ENCODE measurements around the gene PLK5.
"Not testable (repeated sequence)": the region's sequence is repeated elsewhere in the genome, so short reads cannot be mapped to it uniquely, and the experiment has no call there.

Gene PLK5

DNA sequence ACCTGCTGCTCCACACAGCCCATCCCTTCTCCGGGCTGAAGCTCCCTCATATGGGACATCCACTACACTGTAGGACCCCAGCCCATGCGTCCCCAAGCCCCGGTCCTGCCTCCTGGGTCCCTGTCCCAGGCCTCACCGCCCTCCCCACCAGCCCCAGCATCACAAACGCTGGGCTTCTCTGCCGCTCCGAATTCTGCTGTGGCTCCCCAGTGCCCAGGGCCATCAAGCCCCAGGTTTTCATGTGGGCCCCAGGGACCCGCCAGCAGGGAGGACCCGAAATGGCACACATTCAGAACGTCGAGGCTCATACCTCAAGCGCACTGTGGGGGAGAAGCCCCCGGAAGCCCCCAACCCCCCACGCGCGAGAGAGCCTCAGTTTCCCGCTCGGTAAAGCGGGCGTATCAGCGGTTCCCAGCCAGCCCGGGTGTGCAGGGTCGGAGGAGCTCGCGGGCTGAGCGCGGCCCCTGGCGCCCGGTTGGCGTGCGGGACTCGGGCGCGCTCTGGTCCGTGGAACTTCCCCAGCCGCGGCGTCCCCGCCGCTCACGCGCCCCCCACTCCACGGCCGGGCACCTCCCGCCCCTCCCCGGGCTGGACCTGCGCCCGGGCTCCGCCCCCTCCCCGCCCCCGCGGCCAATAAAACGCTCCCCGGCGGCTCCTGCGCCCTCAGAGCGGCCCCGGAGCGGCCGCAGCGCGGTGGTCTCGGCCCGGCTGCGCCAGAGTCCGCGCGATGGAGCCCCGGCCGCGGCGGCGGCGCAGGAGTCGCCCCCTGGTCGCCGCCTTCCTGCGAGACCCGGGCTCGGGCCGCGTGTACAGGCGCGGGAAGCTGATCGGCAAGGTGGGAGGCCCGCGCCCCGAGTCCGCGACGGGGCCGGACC lies at the start of gene PLK5:
TSS of gene PLK5 (plus strand) at position 666 of the 875 bp plus-strand sequence. CDS start 2,920 bp downstream, outside the sequence.
- DNase-seq (ENCODE audit: low spot score) = no peak

DNA sequence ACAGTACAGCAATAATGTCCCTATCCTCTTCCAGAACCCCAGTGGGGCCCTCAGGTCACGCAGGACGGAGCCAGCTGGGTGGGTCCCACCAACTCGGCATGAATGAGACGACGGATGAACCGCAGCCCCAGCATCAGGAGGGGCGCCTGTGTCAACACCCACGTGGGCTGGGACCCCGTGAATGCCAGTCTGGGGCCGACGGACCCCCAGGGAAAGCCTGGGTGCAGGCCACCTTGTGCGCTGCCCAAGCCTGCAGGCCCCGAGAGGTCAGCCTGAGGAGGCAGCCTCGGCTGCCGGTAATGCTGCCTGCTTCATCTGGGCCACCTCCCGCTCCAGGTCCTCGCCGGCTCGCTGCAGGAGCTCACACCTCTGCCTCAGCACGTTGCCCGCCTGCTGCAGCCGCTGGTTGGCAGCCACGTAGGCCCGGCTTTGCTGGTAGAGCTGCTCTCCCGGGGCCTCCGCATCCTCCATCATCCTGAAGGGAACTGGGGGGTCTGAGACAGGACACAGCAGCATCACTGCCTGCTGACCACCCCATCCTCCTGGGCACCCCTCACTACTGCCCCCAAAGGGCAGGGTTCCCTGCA lies 49.0 kb upstream of the PLK5 start:
- DNase-seq (ENCODE audit: low spot score) = no peak

DNA sequence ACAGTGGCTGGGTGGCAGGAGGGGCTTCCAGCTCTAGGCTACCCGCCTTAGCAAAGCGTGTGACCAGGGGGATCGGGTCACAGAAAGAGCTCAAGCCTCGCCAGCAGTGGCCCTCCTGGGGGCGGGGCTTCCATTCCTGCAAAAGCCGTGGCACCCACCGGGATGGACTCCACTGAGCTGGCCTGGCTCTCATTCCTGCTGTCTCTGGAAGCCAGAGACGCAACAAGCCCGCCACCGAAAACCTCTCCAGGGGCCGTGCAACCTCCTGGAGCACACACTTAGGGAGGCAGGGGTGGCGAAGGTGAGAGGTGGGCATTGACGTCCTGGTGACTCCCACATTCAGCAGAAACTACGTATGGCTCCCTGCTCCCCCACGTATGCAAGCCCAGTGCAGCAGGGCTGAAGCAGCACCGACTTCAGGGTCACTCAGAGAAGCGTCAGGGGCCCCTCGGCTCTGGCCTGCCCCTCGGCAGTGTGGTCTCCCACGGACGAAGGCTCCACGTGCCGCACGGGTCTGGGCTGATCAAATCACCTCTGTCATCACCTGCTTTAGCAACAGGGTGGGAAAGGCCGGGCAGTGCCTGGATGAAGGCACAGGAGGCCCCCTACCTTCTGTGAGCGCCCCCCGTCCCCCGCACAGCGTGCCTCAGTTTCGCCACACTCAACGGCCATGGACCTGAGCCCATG lies 48.0 kb upstream of the PLK5 start:
- no peak for DNase-seq (ENCODE audit: low spot score)

DNA sequence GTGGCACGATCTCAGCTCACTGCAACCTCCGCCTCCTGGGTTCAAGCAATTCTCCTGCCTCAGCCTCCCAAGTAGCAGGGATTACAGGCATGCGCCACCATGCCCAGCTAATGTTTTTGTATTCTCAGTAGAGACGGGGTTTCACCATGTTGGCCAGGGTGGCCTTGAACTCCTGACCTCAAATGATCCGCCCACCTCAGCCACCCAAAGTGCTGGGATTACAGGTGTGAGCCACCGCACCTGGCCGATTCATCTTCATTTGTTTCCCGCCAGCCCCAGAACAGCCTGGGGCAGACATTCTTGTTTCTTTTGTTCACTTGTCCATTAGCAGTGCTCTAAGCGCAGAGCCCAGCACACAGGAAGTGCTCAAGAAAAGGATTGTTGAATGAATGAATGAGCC lies 46.8 kb upstream of the PLK5 start:
- not testable (repeated sequence) for DNase-seq (ENCODE audit: low spot score)

DNA sequence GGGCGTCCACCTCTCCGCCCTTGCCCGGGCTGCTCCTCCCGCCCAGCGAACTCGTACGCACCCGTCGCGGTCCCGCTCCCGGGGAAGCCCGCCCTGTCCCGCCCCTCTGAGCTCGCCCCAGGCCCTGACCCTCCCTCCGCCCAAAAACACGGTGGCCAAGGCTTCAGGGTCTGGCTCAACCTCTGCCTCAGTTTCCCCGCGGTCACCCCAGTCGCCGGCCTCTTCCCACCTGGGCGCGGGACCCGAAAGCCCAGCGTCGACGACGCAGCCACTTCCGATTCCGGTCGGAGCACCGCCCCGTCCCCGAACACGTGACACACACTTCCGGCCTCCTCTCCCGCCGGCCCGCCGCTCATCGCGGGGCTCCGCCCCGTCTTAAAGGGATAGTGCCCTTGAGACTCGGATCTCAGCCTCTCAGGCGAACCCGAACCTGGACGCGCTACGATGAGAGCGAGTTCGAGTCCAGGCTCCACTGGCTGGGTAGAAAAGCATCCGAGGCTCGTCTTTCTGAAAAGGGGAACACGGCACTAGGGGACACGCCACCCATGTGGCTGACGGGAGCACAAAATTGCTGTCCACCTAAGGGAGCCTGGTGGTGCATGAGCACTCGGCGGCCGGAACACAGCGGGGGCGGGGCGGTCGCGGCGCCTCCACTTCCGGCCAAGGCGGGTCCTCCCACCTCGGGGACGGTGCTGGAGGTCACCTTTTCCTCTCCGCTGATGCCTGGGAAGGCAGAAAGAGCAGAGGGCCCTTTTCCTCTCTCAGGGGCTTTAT lies 44.8 kb upstream of the PLK5 start, which contains the start of gene C19orf25:
TSS of gene C19orf25 (minus strand) at position 282 of the 774 bp plus-strand sequence. CDS start 312 bp downstream, outside the sequence.
- peak; percentile 96 for DNase-seq (ENCODE audit: low spot score)

GRCh38 chr19:1481224-1481892 lies 42.5 kb upstream of the PLK5 start:
- no peak for DNase-seq (ENCODE audit: low spot score)

- no peak for DNase-seq (ENCODE audit: low spot score)
Measured at GRCh38 chr19:1481893-1482360, 42.0 kb upstream of the PLK5 start.

GRCh38 chr19:1482361-1483130 lies 41.3 kb upstream of the PLK5 start:
- no peak for DNase-seq (ENCODE audit: low spot score)

DNA sequence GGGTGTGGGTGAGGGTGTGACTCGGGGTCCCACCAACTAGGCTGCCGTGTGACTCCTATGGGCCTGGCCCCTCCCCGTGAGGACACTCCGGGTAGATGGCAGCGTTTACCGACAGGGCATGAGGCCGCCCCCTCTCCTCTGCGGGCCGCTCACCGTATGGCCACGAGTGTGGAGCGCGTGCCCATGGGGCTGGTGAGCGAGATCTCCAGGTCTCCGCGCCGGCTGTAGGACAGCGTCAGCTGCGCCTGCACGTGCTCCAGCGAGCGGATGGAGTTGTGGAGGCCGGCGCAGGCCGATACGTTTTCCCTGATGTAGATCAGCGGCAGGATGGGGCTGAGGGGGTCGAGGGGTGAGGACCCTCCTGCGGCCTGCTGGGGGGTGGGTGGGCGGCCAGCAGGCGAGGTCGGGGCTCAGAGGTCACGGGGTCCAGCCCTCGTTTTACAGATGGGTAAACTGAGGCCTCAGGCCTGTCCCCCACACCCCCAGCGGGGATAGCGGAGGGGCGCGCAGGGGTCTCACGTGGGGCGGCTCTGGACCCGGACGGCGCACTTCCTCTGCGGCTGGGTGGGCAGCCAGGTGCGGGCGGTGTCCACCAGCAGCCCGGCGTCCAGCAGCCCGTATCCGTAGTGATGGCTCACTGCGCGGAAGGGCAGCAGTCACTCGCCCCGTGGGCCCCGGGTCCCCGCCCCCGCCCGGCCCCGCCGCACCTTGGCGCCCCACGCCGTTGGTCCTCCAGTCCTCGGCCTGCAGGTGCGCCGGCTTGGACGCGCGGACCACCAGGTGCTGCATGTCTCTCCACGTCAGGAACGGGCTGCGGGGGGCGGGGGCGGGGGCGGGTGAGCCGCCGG lies 40.5 kb upstream of the PLK5 start:
- DNase-seq (ENCODE audit: low spot score) = no peak

DNA sequence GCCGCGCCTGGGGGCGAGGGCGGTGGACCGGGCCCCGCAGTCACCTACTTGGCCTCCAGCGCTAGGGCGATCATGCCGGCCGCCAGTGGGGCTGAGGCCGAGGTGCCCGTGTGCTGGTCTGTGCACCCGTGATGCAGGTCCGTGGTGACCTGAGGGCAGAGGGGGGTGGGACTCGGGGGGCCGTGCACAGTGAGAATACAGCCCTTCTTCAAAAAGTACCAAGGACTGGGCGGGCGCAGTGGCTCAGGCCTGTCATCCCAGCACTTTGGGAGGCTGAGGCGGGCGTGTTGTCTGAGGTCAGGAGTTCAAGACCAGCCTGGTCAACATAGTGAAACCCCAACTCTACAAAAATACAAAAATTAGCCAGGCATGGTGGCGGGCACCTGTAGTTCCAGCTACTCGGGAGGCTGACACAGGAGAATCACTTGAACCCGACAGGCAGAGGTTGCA lies 39.9 kb upstream of the PLK5 start:
- DNase-seq (ENCODE audit: low spot score) = no peak

DNA sequence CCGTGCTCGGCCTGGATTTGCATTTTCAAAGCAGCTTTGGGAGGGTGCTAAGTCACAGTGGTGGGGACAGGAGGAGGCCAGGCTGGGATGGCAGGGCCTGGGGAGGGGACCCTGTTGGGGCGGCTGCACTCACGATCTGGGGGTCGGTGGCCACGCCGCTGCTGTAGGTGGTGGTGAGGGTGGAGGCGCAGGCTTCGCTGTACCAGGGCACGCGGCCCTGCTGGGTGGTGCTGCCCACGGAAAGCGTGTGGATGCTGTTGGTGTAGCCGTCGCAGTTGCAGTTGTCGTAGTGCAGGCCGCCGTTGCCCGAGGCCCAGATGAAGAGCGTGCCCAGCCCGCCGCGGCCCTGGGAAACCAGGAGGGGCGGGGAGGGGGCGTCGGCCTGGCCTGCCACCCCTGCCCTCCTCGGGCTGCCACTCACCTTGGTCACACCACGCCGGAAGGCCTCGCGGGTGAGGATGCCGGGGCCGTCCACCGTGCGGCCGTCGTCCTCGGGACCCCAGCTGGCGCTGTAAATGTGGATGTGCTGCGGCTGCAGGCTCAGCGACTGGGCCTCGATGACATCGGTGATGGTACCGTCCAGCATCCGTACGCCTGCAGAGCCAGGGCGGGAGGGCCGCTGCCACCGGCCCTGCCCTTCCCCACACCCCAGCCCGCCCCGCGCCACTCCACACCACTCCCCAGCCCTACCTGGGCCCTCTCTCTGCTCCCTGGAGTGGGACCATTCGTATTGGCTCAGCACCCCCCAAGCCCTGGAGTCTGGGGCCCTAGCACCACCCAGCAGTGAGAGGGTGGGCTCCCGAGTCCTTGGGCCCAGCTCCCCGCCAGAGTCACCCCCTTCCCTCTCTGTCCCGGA lies 36.9 kb upstream of the PLK5 start:
- no peak for DNase-seq (ENCODE audit: low spot score)

GRCh38 chr19:1487576-1488281 lies 36.1 kb upstream of the PLK5 start:
- no peak for DNase-seq (ENCODE audit: low spot score)

GRCh38 chr19:1488282-1488601 lies 35.6 kb upstream of the PLK5 start:
- no peak for DNase-seq (ENCODE audit: low spot score)

DNA sequence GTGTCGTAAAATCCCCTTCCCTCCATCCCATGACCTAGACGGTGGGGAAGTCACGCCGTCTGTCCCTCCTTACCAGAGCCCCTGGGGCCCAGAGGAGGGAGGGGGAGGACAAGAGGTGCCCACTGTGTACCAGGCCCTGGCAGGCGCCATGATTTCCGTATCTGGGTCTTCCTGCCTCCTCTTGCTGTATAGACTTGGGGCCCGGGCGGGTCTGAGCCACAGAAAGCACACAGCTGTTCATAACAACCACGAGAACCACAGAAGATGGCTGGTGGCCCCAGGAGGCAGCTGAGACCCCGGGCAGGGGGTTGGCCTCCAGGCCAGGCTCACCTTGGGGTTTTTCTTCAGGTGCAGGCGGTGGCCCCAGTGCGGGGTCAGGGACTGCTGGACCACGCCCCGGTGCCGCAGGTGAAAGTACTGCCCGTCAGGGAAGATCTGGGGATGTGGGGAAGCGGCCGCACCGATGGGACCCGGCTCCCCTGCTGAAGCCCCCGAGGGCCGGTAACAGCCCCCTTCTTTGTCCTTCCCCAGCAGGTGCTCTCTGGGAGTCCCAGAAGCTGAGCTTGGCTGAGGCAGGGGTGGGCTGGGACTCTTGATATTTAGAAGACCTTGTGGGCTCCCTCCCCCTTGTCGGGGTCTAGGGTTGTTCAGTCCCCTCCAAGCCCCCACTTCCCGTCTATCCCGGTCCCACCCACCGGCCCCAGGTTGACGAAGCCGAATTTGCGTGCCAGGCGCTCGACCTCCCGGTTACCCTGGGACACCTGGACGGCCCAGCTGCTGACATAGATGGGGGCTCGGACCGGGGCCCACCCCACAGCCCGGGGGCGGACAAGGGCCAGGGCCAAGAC lies 34.2 kb upstream of the PLK5 start:
- DNase-seq (ENCODE audit: low spot score) = no peak

DNA sequence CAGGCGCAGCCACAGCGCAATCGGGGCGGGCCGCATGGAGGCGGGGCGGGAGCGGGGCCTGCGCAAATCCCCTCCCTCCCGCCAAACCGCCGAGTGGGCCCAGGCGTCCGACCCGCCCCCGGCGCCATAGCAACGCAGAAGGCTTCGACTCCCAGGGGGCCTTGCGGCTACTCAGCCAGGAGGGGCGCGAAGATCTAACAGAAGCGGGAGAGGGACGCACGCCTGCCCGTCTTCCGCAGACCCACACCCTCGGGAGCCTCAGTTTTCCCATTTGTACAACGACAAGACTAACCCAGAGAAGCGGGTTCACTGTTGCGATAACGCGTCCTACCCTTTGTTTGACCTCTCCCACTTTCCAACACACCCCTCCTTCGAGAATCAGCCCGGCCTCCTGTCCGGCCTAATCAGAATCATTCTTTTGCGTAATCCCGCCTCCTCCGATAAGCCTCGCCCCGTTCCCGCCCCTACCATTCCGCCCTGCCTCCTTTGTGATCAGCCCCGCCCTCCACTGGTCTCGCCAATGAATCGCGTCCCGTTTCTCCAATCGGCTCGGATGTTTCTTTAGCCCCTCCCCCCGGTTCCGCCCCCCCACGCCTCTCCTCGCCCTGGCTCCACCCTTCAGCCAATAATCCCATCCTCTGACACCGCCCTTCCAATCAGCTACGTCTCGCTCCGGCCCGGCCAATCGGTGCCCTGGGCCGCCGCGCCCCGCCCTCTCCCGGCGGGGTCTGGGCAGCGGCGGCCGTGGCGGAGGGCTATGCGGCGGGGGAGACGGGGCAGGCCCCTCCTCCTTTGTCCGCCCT lies 33.4 kb upstream of the PLK5 start, which contains the start of gene PCSK4:
TSS of gene PCSK4 (minus strand) at position 40 of the 803 bp plus-strand sequence. CDS start at position 36, 4 bp downstream.
- DNase-seq (ENCODE audit: low spot score) = peak; percentile 99
